H9 (cell line): ENCODE measurements around the gene MARCHF3. TPM values are rescaled to one million over a fixed set of nuclear protein-coding genes. Genes with fewer than 3 reads are reported as not detected.

Experiments used
- DNase-seq: peaks from one replicate; pipeline ENCODE4 v3.0.0-alpha.2; 2017
- H2AFZ ChIP-seq: one replicate; pipeline ENCODE4 v1.6.1; 2013; ENCODE audit warnings: mild to moderate bottlenecking, low read length, control low read depth, moderate library complexity
- H2AK5ac ChIP-seq: 2 replicates; pipeline ENCODE4 v1.6.1; 2013; ENCODE audit warnings: low read length, control low read depth, mixed read lengths; ENCODE audit not compliant: insufficient read length
- H2BK120ac ChIP-seq: one replicate; pipeline ENCODE4 v1.6.1; 2013; ENCODE audit warnings: low read depth, mild to moderate bottlenecking, low read length, control low read depth, inconsistent platforms; ENCODE audit not compliant: poor library complexity, severe bottlenecking
- H2BK12ac ChIP-seq: 2 replicates; pipeline ENCODE4 v1.6.1; 2013; ENCODE audit warnings: low read length, control low read depth, mixed read lengths, low read depth; ENCODE audit not compliant: insufficient read length
- H2BK15ac ChIP-seq: 2 replicates; pipeline ENCODE4 v1.6.1; 2013; ENCODE audit warnings: low read depth, low read length, control low read depth
- H2BK20ac ChIP-seq: one replicate; pipeline ENCODE4 v1.6.1; 2013; ENCODE audit warnings: low read depth, mild to moderate bottlenecking, low read length, control low read depth, inconsistent platforms; ENCODE audit not compliant: poor library complexity, severe bottlenecking
- H2BK5ac ChIP-seq: 2 replicates; pipeline ENCODE4 v1.6.1; 2013; ENCODE audit warnings: low read length, control low read depth, mixed read lengths; ENCODE audit not compliant: insufficient read length
- H3K14ac ChIP-seq: 2 replicates; pipeline ENCODE4 v1.6.1; 2013; ENCODE audit warnings: low read length, control low read depth; ENCODE audit not compliant: insufficient read depth
- H3K18ac ChIP-seq: 2 replicates; pipeline ENCODE4 v1.6.1; 2013; ENCODE audit warnings: low read depth, mild to moderate bottlenecking, mixed read lengths, low read length, control low read depth; ENCODE audit not compliant: insufficient read length
- H3K23ac ChIP-seq: 2 replicates; pipeline ENCODE4 v1.6.1; 2013; ENCODE audit warnings: low read length, control low read depth, mixed read lengths, low read depth; ENCODE audit not compliant: insufficient read length
- H3K23me2 ChIP-seq: 2 replicates; pipeline ENCODE4 v1.6.1; 2013; ENCODE audit warnings: low read depth, mild to moderate bottlenecking, mixed read lengths, low read length, control low read depth; ENCODE audit not compliant: insufficient read length, poor library complexity, severe bottlenecking
- H3K27ac ChIP-seq: 2 replicates; pipeline ENCODE4 v1.5.1; 2013; ENCODE audit warnings: low read length, control low read depth, mixed read lengths, low read depth; ENCODE audit not compliant: insufficient read length
- H3K27me3 ChIP-seq: 2 replicates; pipeline ENCODE4 v1.6.1; 2013; ENCODE audit warnings: low read length, control low read depth, inconsistent platforms; ENCODE audit not compliant: insufficient read depth
- H3K4ac ChIP-seq: 2 replicates; pipeline ENCODE4 v1.6.1; 2013; ENCODE audit warnings: low read depth, mild to moderate bottlenecking, control low read depth, inconsistent platforms, low read length, moderate library complexity
- H3K4me1 ChIP-seq: 2 replicates; pipeline ENCODE4 v1.6.1; 2013; ENCODE audit warnings: low read length, control low read depth, inconsistent platforms; ENCODE audit not compliant: insufficient read depth
- H3K4me2 ChIP-seq: 2 replicates; pipeline ENCODE4 v1.6.1; 2013; ENCODE audit warnings: low read length, control low read depth, mixed read lengths; ENCODE audit not compliant: insufficient read length, insufficient read depth
- H3K56ac ChIP-seq: 2 replicates; pipeline ENCODE4 v1.6.1; 2013; ENCODE audit warnings: low read depth, mild to moderate bottlenecking, mixed read lengths, low read length, control low read depth; ENCODE audit not compliant: insufficient read length
- H3K79me1 ChIP-seq: 2 replicates; pipeline ENCODE4 v1.6.1; 2013; ENCODE audit warnings: low read depth, mild to moderate bottlenecking, moderate library complexity, low read length, control low read depth, inconsistent platforms; ENCODE audit not compliant: insufficient read depth, poor library complexity, severe bottlenecking
- H3K79me2 ChIP-seq: 2 replicates; pipeline ENCODE4 v1.6.1; 2013; ENCODE audit warnings: low read length, control low read depth, inconsistent platforms; ENCODE audit not compliant: insufficient read depth
- H3K9ac ChIP-seq: 2 replicates; pipeline ENCODE4 v1.6.1; 2013; ENCODE audit warnings: low read length, control low read depth, mixed read lengths; ENCODE audit not compliant: insufficient read length; ENCODE audit errors: extremely low read depth
- H3K9me3 ChIP-seq: one replicate; pipeline ENCODE4 v1.6.1; 2013; ENCODE audit warnings: low read depth, low read length, inconsistent platforms; ENCODE audit not compliant: control insufficient read depth
- H3T11ph ChIP-seq: one replicate; pipeline ENCODE4 v1.6.1; 2013; ENCODE audit warnings: mild to moderate bottlenecking, low read length, control low read depth, inconsistent platforms
- H4K20me1 ChIP-seq: one replicate; pipeline ENCODE4 v1.6.1; 2013; ENCODE audit not compliant: control insufficient read depth, insufficient read length, insufficient read depth
- H4K5ac ChIP-seq: 2 replicates; pipeline ENCODE4 v1.6.1; 2013; ENCODE audit warnings: low read depth, mild to moderate bottlenecking, mixed read lengths, low read length, control low read depth; ENCODE audit not compliant: insufficient read length
- H4K8ac ChIP-seq: replicated peaks from 2 replicates; pipeline ENCODE4 v1.6.1; 2013; ENCODE audit warnings: low read length, control low read depth, mixed read lengths, low read depth; ENCODE audit not compliant: insufficient read length
- H4K91ac ChIP-seq: 2 replicates; pipeline ENCODE4 v1.6.1; 2013; ENCODE audit warnings: low read depth, mild to moderate bottlenecking, moderate library complexity, mixed read lengths, low read length, control low read depth; ENCODE audit not compliant: insufficient read length
- H3K27ac Mint-ChIP-seq, 3 experiments: 2 replicates in 2 of 3; 3 replicates in 1 of 3; pipeline ENCODE4 v1.8.0; 2020 to 2021; ENCODE audit warnings: mixed read lengths in 3 of 3, mild to moderate bottlenecking in 1 of 3, moderate library complexity in 1 of 3
- H3K27me3 Mint-ChIP-seq: 2 replicates; pipeline ENCODE4 v1.8.0; 2021; ENCODE audit warnings: low read depth, mild to moderate bottlenecking, moderate library complexity, mixed read lengths
- H3K36me3 Mint-ChIP-seq, 3 experiments: 2 replicates in 2 of 3; 3 replicates in 1 of 3; pipeline ENCODE4 v1.8.0; 2020 to 2021; ENCODE audit warnings: low read depth in 3 of 3, mixed read lengths in 3 of 3; ENCODE audit not compliant: insufficient read depth in 1 of 3
- H3K4me1 Mint-ChIP-seq, 2 experiments: 2 replicates each; pipeline ENCODE4 v1.8.0; 2020; ENCODE audit warnings: mixed read lengths in 2 of 2
- H3K4me3 Mint-ChIP-seq, 2 experiments: 2 replicates in 1 of 2; 3 replicates in 1 of 2; pipeline ENCODE4 v1.8.0; 2020 to 2021; ENCODE audit warnings: mild to moderate bottlenecking in 2 of 2, mixed read lengths in 2 of 2, moderate library complexity in 1 of 2
- H3K9me3 Mint-ChIP-seq, 2 experiments: 2 replicates in 1 of 2; 3 replicates in 1 of 2; pipeline ENCODE4 v1.8.0; 2020; ENCODE audit warnings: mild to moderate bottlenecking in 2 of 2, mixed read lengths in 2 of 2, moderate library complexity in 1 of 2
- WGBS: extraction: QIAGEN DNeasy Blood & Tissue Kit; methylation state at CpG from one replicate; pipeline ENCODE4 v1.1.7; 2013; ENCODE audit warnings: missing lambda C conversion rate, low lambda C conversion rate, mixed read lengths; ENCODE audit not compliant: insufficient read length; ENCODE audit errors: extremely low coverage; 5-methylcytosine and 5-hydroxymethylcytosine counted together
- total RNA-seq: library from RNA; stranded (reverse); gene quantifications from 2 replicates; pipeline ENCODE4 v1.2.1, GENCODE V29; 2021
- TF ChIP-seq, protein P1 (sequence below): fragments of 200-600 bp; sonication (generic); conservative IDR thresholded peaks from 3 replicates; pipeline ENCODE4 v1.8.0; 2021; ENCODE audit warnings: antibody characterized with exemption, mild to moderate bottlenecking

The MARCHF3 gene
- total RNA-seq, 1 experiment from 2014 or later = 17.7 TPM

- WGBS = no CpG with 5 or more reads among the region's 4 CpGs
- Histone ChIP-seq H3T11ph (no peak overlapping the region), H2BK12ac (no peak overlapping the region), H4K20me1 (no peaks in the 10 kb centered on the region), H3K18ac (no peak overlapping the region), H2AK5ac (no peak overlapping the region), H2BK5ac (no peak overlapping the region), H3K79me2 (no peaks in the 10 kb centered on the region), H4K91ac (no peak overlapping the region), H3K23me2 (no peaks in the 10 kb centered on the region), H4K5ac (no peak overlapping the region), H2BK120ac (no peak overlapping the region), H3K23ac (no peak overlapping the region), H3K27ac (no peak overlapping the region), H3K79me1 (no peaks in the 10 kb centered on the region), H2BK20ac (no peak overlapping the region), H2BK15ac (no peak overlapping the region), H3K4me2 (no peak overlapping the region), H3K56ac (no peak overlapping the region), H3K4me1 (no peaks in the 10 kb centered on the region), H3K14ac (no peak overlapping the region), H3K4ac (no peak overlapping the region), H3K9ac (no peak overlapping the region), H3K9me3 (no peaks in the 10 kb centered on the region), H4K8ac (no peak overlapping the region), H2AFZ (no peak overlapping the region), H3K27me3 (no peaks in the 10 kb centered on the region)
- TF ChIP-seq, protein P1, sequence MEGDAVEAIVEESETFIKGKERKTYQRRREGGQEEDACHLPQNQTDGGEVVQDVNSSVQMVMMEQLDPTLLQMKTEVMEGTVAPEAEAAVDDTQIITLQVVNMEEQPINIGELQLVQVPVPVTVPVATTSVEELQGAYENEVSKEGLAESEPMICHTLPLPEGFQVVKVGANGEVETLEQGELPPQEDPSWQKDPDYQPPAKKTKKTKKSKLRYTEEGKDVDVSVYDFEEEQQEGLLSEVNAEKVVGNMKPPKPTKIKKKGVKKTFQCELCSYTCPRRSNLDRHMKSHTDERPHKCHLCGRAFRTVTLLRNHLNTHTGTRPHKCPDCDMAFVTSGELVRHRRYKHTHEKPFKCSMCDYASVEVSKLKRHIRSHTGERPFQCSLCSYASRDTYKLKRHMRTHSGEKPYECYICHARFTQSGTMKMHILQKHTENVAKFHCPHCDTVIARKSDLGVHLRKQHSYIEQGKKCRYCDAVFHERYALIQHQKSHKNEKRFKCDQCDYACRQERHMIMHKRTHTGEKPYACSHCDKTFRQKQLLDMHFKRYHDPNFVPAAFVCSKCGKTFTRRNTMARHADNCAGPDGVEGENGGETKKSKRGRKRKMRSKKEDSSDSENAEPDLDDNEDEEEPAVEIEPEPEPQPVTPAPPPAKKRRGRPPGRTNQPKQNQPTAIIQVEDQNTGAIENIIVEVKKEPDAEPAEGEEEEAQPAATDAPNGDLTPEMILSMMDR = no peak
- peaks cover 35 to 86% (median 71%) of the 10 kb centered on the region in 3 experiments; a peak in 6 of 7 replicates for H3K36me3 Mint-ChIP-seq
- no peaks in the 10 kb centered on the region for H3K9me3 Mint-ChIP-seq
- no peaks in the 10 kb centered on the region for H3K27me3 Mint-ChIP-seq
- no peaks in the 10 kb centered on the region; a peak in 1 of 4 replicates for H3K4me1 Mint-ChIP-seq
- H3K4me3 Mint-ChIP-seq = no peak overlapping the region
- H3K27ac Mint-ChIP-seq = peak overlapping the region in 1 of 3 experiments; percentile 65; a peak in 1 of 7 replicates
- no peak for DNase-seq
These were observed 211.6 kb downstream of the MARCHF3 start for GRCh38 chr5:126818736-126819135.

Other genes with a start within 250 kb of the MARCHF3 start
- 0.55 and 1.2 TPM in 2 replicates for gene C5orf63, start 42.9 kb upstream of the MARCHF3 start, total RNA-seq